Natural killer cell (primary cell): ENCODE measurements around the gene TMA7. TPM values are rescaled to one million over a fixed set of nuclear protein-coding genes. Genes with fewer than 3 reads are reported as not detected.

ENCODE experiments used
- ATAC-seq, 3 donors: fragments of 150-1000 bp in 2 of 3; fragments of 200-7000 bp in 1 of 3; cut with Tn5 transposase; 1 replicate in 1 of 3; 2 replicates in 2 of 3; pipeline ENCODE4 v1.10.0; 2021; ENCODE audit warnings: mild to moderate bottlenecking in 2 of 3, moderate library complexity in 2 of 3
- DNase-seq, 2 donors: peaks; one replicate each; pipeline versions ENCODE4 v3.0.0 to v3.0.0-alpha.2; 2013 to 2021; ENCODE audit warnings: mixed read lengths in 1 of 2
- H3K27ac ChIP-seq: one replicate; pipeline ENCODE4 v1.5.1; 2013; ENCODE audit warnings: mild to moderate bottlenecking, low read length
- H3K27me3 ChIP-seq: one replicate; pipeline ENCODE4 v1.6.1; 2013; ENCODE audit warnings: low read length; ENCODE audit not compliant: control insufficient read depth, insufficient read depth
- H3K36me3 ChIP-seq: one replicate; pipeline ENCODE4 v1.6.1; 2013; ENCODE audit warnings: low read length; ENCODE audit not compliant: control insufficient read depth, insufficient read depth
- H3K4me1 ChIP-seq: one replicate; pipeline ENCODE4 v1.6.1; 2013; ENCODE audit warnings: low read length; ENCODE audit not compliant: control insufficient read depth, insufficient read depth
- H3K4me3 ChIP-seq: one replicate; pipeline ENCODE4 v1.5.1; 2013; ENCODE audit warnings: low read length
- H3K9me3 ChIP-seq: one replicate; pipeline ENCODE4 v1.6.1; 2013; ENCODE audit warnings: low read length; ENCODE audit not compliant: control insufficient read depth, insufficient read depth
- H3K27ac Mint-ChIP-seq, 2 donors: one replicate each; pipeline ENCODE4 v1.8.0; 2022; ENCODE audit warnings: mild to moderate bottlenecking in 2 of 2, mixed read lengths in 2 of 2, moderate library complexity in 1 of 2
- H3K27me3 Mint-ChIP-seq, 2 donors: one replicate each; pipeline ENCODE4 v1.8.0; 2022; ENCODE audit warnings: low read depth in 2 of 2, mixed read lengths in 2 of 2
- H3K36me3 Mint-ChIP-seq: one replicate; pipeline ENCODE4 v1.8.0; 2022; ENCODE audit warnings: mixed read lengths
- H3K4me1 Mint-ChIP-seq, 2 donors: one replicate each; pipeline ENCODE4 v1.8.0; 2022; ENCODE audit warnings: mixed read lengths in 2 of 2
- H3K4me3 Mint-ChIP-seq: one replicate; pipeline ENCODE4 v1.8.0; 2022; ENCODE audit warnings: mild to moderate bottlenecking, moderate library complexity, mixed read lengths
- H3K9me3 Mint-ChIP-seq, 2 donors: one replicate each; pipeline ENCODE4 v1.8.0; 2022; ENCODE audit warnings: mixed read lengths in 2 of 2
- CTCF ChIP-seq: fragments of 200-600 bp; IDR thresholded peaks from one replicate; pipeline ENCODE4 v1.8.0; 2022; ENCODE audit warnings: antibody characterized with exemption
- WGBS: methylation state at CpG from one replicate; pipeline ENCODE4 v1.1.7; 2013; ENCODE audit warnings: missing lambda C conversion rate; ENCODE audit not compliant: insufficient coverage; 5-methylcytosine and 5-hydroxymethylcytosine counted together
- intact Hi-C: fragments of 100-400 bp; cut with micrococcal nuclease; formaldehyde crosslinking; loops from one replicate; pipeline ENCODE4 v1.14.2; 2022
- total RNA-seq, 4 donors: library from RNA; stranded (reverse); fragments of 120-200 nt in 1 of 4; gene quantifications; one replicate each; pipeline versions ENCODE4 v1.2.3 to v1.2.4, GENCODE V29; 2013 to 2022

Gene TMA7
- total RNA-seq, 3 donors from 2014 or later (not counting 1 experiment from before 2014, with no cell fraction given), result 192 to 239 (median 229) TPM

GRCh38 chr3:48419597-48419996 is 20.5 kb upstream of the TMA7 start:
- H3K4me1 Mint-ChIP-seq, result peaks cover 0 to under 1% of the 10 kb centered on the region in 2 donors
- no peaks in the 10 kb centered on the region for H3K4me1 ChIP-seq
- H3K4me3 ChIP-seq, result no peak overlapping the region
- no peak for ATAC-seq
- no peak for TF ChIP-seq CTCF
- H3K4me3 Mint-ChIP-seq, result no peak overlapping the region
- no peak overlapping the region for H3K27ac ChIP-seq
- H3K27ac Mint-ChIP-seq, result no peak overlapping the region
- H3K9me3 Mint-ChIP-seq, result no peaks in the 10 kb centered on the region
- intact Hi-C loops, result no loop called here
- no peaks in the 10 kb centered on the region for H3K27me3 Mint-ChIP-seq
- no peak for DNase-seq
- no peaks in the 10 kb centered on the region for H3K9me3 ChIP-seq
- H3K27me3 ChIP-seq, result no peaks in the 10 kb centered on the region
- no peaks in the 10 kb centered on the region for H3K36me3 Mint-ChIP-seq
- WGBS, result 93% methylated on average over 17 of the region's 17 CpGs
- no peaks in the 10 kb centered on the region for H3K36me3 ChIP-seq

GRCh38 chr3:48420561-48420960 is 19.5 kb upstream of the TMA7 start:
- no peak for TF ChIP-seq CTCF
- no peak overlapping the region for H3K4me3 Mint-ChIP-seq
- no peaks in the 10 kb centered on the region for H3K27me3 Mint-ChIP-seq
- Histone ChIP-seq H3K4me1 (no peaks in the 10 kb centered on the region), H3K9me3 (no peaks in the 10 kb centered on the region), H3K4me3 (no peak overlapping the region), H3K27ac (no peak overlapping the region), H3K27me3 (no peaks in the 10 kb centered on the region), H3K36me3 (no peaks in the 10 kb centered on the region)
- ATAC-seq (no peak), DNase-seq (no peak)
- WGBS, result 89% methylated on average over 14 of the region's 14 CpGs
- H3K4me1 Mint-ChIP-seq, result peaks cover 0 to 4% of the 10 kb centered on the region in 2 donors
- no peaks in the 10 kb centered on the region for H3K36me3 Mint-ChIP-seq
- intact Hi-C loops, result no loop called here
- no peak overlapping the region for H3K27ac Mint-ChIP-seq
- no peaks in the 10 kb centered on the region for H3K9me3 Mint-ChIP-seq

GRCh38 chr3:48422272-48422671 is 17.8 kb upstream of the TMA7 start:
- Histone ChIP-seq H3K27ac (no peak overlapping the region), H3K27me3 (no peaks in the 10 kb centered on the region), H3K4me3 (no peak overlapping the region), H3K4me1 (no peaks in the 10 kb centered on the region), H3K9me3 (no peaks in the 10 kb centered on the region), H3K36me3 (no peaks in the 10 kb centered on the region)
- Mint-ChIP-seq H3K27ac (no peak overlapping the region), H3K27me3 (no peaks in the 10 kb centered on the region), H3K4me1 (peaks cover 0 to 4% of the 10 kb centered on the region in 2 donors), H3K9me3 (no peaks in the 10 kb centered on the region), H3K4me3 (no peak overlapping the region), H3K36me3 (no peaks in the 10 kb centered on the region)
- TF ChIP-seq CTCF, result no peak
- intact Hi-C loops, result no loop called here
- 86% methylated on average over 2 of the region's 3 CpGs for WGBS
- DNase-seq (no peak), ATAC-seq (no peak)

GRCh38 chr3:48422681-48423080 is 17.4 kb upstream of the TMA7 start:
- no peaks in the 10 kb centered on the region for H3K36me3 Mint-ChIP-seq
- no peak overlapping the region for H3K4me3 Mint-ChIP-seq
- H3K27ac ChIP-seq, result no peak overlapping the region
- H3K4me3 ChIP-seq, result no peak overlapping the region
- H3K27ac Mint-ChIP-seq, result no peak overlapping the region
- 85% methylated on average over 8 of the region's 8 CpGs for WGBS
- H3K4me1 Mint-ChIP-seq, result peaks cover 0 to 8% of the 10 kb centered on the region in 2 donors
- ATAC-seq (no peak), DNase-seq (no peak)
- H3K9me3 Mint-ChIP-seq, result no peaks in the 10 kb centered on the region
- intact Hi-C loops, result no loop called here
- no peaks in the 10 kb centered on the region for H3K4me1 ChIP-seq
- peaks cover 0 to 3% of the 10 kb centered on the region in 2 donors for H3K27me3 Mint-ChIP-seq
- no peaks in the 10 kb centered on the region for H3K9me3 ChIP-seq
- H3K27me3 ChIP-seq, result no peaks in the 10 kb centered on the region
- H3K36me3 ChIP-seq, result no peaks in the 10 kb centered on the region
- no peak for TF ChIP-seq CTCF
